Keratinocyte (primary cell): ENCODE measurements around the gene CYP26A1. TPM values are rescaled to one million over a fixed set of nuclear protein-coding genes. Genes with fewer than 3 reads are reported as not detected.

Experiments used
- DNase-seq: peaks from one replicate; pipeline ENCODE4 v3.0.0-alpha.2; 2011; ENCODE audit warnings: low read depth, missing footprints, low spot score
- FAIRE-seq: peaks from 2 replicates; lab custom pipeline; 2011; peaks lifted over from hg19 to GRCh38; lab: Jason Lieb, UNC
- H2AFZ ChIP-seq: 2 replicates; pipeline ENCODE4 v1.6.0; 2012; ENCODE audit warnings: low read length, control low read depth, inconsistent platforms; ENCODE audit not compliant: control insufficient read depth
- H3K27ac ChIP-seq: 2 replicates; pipeline ENCODE4 v1.5.1; 2011; ENCODE audit warnings: low read length; ENCODE audit not compliant: control insufficient read depth, insufficient read depth
- H3K27me3 ChIP-seq: 3 replicates; pipeline ENCODE4 v1.6.0; 2011; ENCODE audit warnings: low read length; ENCODE audit not compliant: control insufficient read depth, insufficient read depth; ENCODE audit errors: extremely low read depth
- H3K36me3 ChIP-seq, 2 experiments: 2 replicates in 1 of 2; 3 replicates in 1 of 2; pipeline ENCODE4 v1.5.1; 2011; ENCODE audit warnings: low read length in 2 of 2, mild to moderate bottlenecking in 1 of 2; ENCODE audit not compliant: control insufficient read depth in 2 of 2, insufficient read depth in 2 of 2; ENCODE audit errors: extremely low read depth in 1 of 2
- H3K4me1 ChIP-seq: 3 replicates; pipeline ENCODE4 v1.5.1; 2011; ENCODE audit warnings: low read length; ENCODE audit not compliant: control insufficient read depth, insufficient read depth; ENCODE audit errors: extremely low read depth
- H3K4me2 ChIP-seq: 3 replicates; pipeline ENCODE4 v1.6.0; 2011; ENCODE audit warnings: low read depth, low read length; ENCODE audit not compliant: control insufficient read depth, insufficient read depth; ENCODE audit errors: extremely low read depth
- H3K4me3 ChIP-seq, 3 experiments: fragments of 200-600 bp in 1 of 3; sonication (generic) in 1 of 3; 2 replicates in 2 of 3; 3 replicates in 1 of 3; pipeline ENCODE4 v1.5.1; 2011 to 2016; ENCODE audit warnings: low read length in 3 of 3, mild to moderate bottlenecking in 3 of 3, control low read depth in 2 of 3, inconsistent platforms in 1 of 3, low read depth in 1 of 3, mixed read lengths in 1 of 3, mixed run types in 1 of 3, moderate library complexity in 1 of 3; ENCODE audit not compliant: control insufficient read depth in 2 of 3, insufficient read depth in 2 of 3; ENCODE audit errors: extremely low read depth in 1 of 3
- H3K79me2 ChIP-seq: 2 replicates; pipeline ENCODE4 v1.6.0; 2012; ENCODE audit warnings: low read length; ENCODE audit not compliant: control insufficient read depth, insufficient read depth
- H3K9ac ChIP-seq: 3 replicates; pipeline ENCODE4 v1.6.0; 2011; ENCODE audit warnings: low read length; ENCODE audit not compliant: control insufficient read depth, insufficient read depth; ENCODE audit errors: extremely low read depth
- H3K9me1 ChIP-seq: 3 replicates; pipeline ENCODE4 v1.6.0; 2011; ENCODE audit warnings: low read length; ENCODE audit not compliant: control insufficient read depth, insufficient read depth; ENCODE audit errors: extremely low read depth
- H3K9me3 ChIP-seq: 2 replicates; pipeline ENCODE4 v1.5.1; 2012; ENCODE audit warnings: low read depth, low read length; ENCODE audit not compliant: control insufficient read depth
- H4K20me1 ChIP-seq: 3 replicates; pipeline ENCODE4 v1.6.0; 2011; ENCODE audit warnings: low read length; ENCODE audit not compliant: control insufficient read depth, insufficient read depth; ENCODE audit errors: extremely low read depth
- EZH2 ChIP-seq: IDR thresholded peaks from one replicate; pipeline ENCODE4 v1.6.1; 2012; ENCODE audit warnings: inconsistent platforms, mild to moderate bottlenecking, low read length, moderate library complexity
- dilution Hi-C: fragments of 300-500 bp; cut with MboI; formaldehyde crosslinking; loops from one replicate; pipeline ENCODE4 v1.7.0; 2020; ENCODE audit warnings: low sequenced_read_pairs; ENCODE audit not compliant: extremely low pct_ligation_motif_present
- polyA plus RNA-seq, 5 experiments: library from polyadenylated mRNA; depleted of rRNA in 3 of 5; stranded (reverse) in 3 of 5; stranded (forward) in 1 of 5; unstranded in 1 of 5; fragments of >200 nt; gene quantifications; 1 replicate in 1 of 5; 2 replicates in 3 of 5; 3 replicates in 1 of 5; pipeline versions ENCODE4 v1.2.1 to v1.2.3, GENCODE V29; 2011 to 2012; ENCODE audit warnings: missing spikeins in 2 of 5, low read depth in 1 of 5, low replicate concordance in 1 of 5
- TF ChIP-seq, protein P1 (sequence below), 3 experiments: IDR thresholded peaks in 1 of 3; conservative IDR thresholded peaks in 1 of 3; optimal IDR thresholded peaks in 1 of 3; 2 replicates in 2 of 3; 3 replicates in 1 of 3; pipeline versions ENCODE3 to v1.5.1; 2011; ENCODE audit warnings: low read length in 3 of 3, mild to moderate bottlenecking in 3 of 3, moderate library complexity in 2 of 3, control low read depth in 1 of 3, inconsistent platforms in 1 of 3; ENCODE audit not compliant: insufficient read depth in 2 of 3; ENCODE audit errors: extremely low read depth in 1 of 3

The CYP26A1 gene
- polyA plus RNA-seq, 1 donor (not counting 4 experiments of a cell fraction or from before 2014, with no cell fraction given), result not detected

DNA sequence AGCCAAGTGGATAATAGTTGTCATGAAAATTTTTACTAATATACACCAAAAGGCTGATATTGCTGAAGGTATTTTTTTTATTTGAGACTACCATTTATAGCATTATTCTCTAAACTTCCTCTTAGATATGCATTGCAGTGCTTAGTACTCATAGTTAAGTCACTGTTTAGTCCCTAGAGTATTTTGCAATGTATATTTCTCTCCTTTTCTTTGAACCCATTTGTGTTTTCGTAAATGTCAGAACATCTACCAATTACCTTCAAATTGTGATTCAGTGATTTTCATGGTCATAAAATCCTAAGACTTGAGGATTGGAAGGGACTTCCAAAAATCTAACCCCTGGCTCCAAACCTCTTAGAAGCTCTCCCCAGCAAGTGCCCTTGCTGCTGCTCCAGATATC, 34.6 kb upstream of the CYP26A1 start:
- H3K27me3 ChIP-seq, result no peaks in the 10 kb centered on the region
- H3K36me3 ChIP-seq, result no peaks in the 10 kb centered on the region
- H3K4me1 ChIP-seq, result no peaks in the 10 kb centered on the region
- H4K20me1 ChIP-seq, result no peaks in the 10 kb centered on the region
- FAIRE-seq (no peak), DNase-seq (no peak)
- H3K9ac ChIP-seq, result no peak overlapping the region
- H2AFZ ChIP-seq, result no peak overlapping the region
- dilution Hi-C loops, result no loop called here
- H3K27ac ChIP-seq, result no peak overlapping the region
- H3K9me1 ChIP-seq, result no peaks in the 10 kb centered on the region
- H3K79me2 ChIP-seq, result no peaks in the 10 kb centered on the region
- H3K4me2 ChIP-seq, result no peak overlapping the region
- TF ChIP-seq, protein P1, sequence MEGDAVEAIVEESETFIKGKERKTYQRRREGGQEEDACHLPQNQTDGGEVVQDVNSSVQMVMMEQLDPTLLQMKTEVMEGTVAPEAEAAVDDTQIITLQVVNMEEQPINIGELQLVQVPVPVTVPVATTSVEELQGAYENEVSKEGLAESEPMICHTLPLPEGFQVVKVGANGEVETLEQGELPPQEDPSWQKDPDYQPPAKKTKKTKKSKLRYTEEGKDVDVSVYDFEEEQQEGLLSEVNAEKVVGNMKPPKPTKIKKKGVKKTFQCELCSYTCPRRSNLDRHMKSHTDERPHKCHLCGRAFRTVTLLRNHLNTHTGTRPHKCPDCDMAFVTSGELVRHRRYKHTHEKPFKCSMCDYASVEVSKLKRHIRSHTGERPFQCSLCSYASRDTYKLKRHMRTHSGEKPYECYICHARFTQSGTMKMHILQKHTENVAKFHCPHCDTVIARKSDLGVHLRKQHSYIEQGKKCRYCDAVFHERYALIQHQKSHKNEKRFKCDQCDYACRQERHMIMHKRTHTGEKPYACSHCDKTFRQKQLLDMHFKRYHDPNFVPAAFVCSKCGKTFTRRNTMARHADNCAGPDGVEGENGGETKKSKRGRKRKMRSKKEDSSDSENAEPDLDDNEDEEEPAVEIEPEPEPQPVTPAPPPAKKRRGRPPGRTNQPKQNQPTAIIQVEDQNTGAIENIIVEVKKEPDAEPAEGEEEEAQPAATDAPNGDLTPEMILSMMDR (optimal IDR thresholded peaks at IDR 0.05 in 1 of 3, IDR thresholded peaks at IDR 0.05 in 1 of 3, conservative IDR thresholded peaks at IDR 0.05 in 1 of 3; ENCODE audit: extremely low read depth in 1 of 3, insufficient read depth in 2 of 3, low read length in 3 of 3), result no peak
- no peak for TF ChIP-seq EZH2
- no peak overlapping the region for H3K4me3 ChIP-seq
- H3K9me3 ChIP-seq, result no peaks in the 10 kb centered on the region

DNA sequence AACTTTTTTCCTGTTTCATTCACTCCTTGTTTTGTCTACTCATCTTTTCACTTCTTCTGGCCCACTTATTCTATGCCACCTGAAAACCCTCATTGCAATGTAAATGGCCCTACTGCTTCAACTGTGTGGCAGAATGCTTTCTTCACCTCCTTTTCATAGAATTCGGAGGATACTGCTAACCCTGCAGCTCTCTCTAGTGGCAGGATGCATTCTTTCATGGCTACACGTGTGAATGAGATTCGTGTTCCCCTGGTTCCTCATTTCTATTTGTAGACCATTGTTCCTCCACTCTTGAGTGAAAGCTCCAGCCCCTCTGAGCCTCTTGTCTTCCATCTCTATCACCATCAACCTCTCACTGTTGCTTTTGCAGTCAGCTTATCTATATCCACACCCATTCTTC, 34.0 kb upstream of the CYP26A1 start:
- Histone ChIP-seq H3K4me1 (no peaks in the 10 kb centered on the region), H3K79me2 (no peaks in the 10 kb centered on the region), H3K27me3 (no peaks in the 10 kb centered on the region), H3K9me3 (no peaks in the 10 kb centered on the region), H3K36me3 (no peaks in the 10 kb centered on the region), H3K4me3 (no peak overlapping the region), H4K20me1 (no peaks in the 10 kb centered on the region), H3K9me1 (no peaks in the 10 kb centered on the region), H3K4me2 (no peak overlapping the region), H3K9ac (no peak overlapping the region), H3K27ac (no peak overlapping the region), H2AFZ (no peak overlapping the region)
- TF ChIP-seq, protein P1 (optimal IDR thresholded peaks at IDR 0.05 in 1 of 3, IDR thresholded peaks at IDR 0.05 in 1 of 3, conservative IDR thresholded peaks at IDR 0.05 in 1 of 3; ENCODE audit: extremely low read depth in 1 of 3, insufficient read depth in 2 of 3, low read length in 3 of 3), result peak; percentile 70 to 80 (median 73)
- no peak for TF ChIP-seq EZH2
- FAIRE-seq (peak; percentile 29), DNase-seq (no peak)
- dilution Hi-C loops, result no loop called here
